ENCODE measurements around the gene BRDT.

The BRDT gene

DNA sequence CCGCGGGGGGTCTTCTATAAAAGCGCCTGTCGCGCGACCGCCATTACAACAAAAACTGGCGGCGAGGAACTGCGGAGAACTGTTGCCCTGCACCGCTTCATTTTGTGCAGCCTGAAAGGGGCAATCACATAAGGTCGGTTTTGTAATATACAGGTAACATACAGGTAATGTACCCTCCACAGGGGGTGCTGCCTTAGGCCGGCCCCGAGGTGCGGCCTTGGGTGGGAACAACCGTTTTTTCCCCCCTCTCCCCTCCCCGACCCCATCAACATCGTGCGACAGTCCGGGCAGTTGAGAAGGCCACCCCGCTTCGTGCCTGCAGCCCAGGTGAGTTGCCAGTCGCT lies at the start of gene BRDT:
BRDT (plus strand) TSS at position 46 of the 344 bp plus-strand sequence. CDS start 13,354 bp downstream, outside the sequence.
- FAIRE-seq, result no peak

DNA sequence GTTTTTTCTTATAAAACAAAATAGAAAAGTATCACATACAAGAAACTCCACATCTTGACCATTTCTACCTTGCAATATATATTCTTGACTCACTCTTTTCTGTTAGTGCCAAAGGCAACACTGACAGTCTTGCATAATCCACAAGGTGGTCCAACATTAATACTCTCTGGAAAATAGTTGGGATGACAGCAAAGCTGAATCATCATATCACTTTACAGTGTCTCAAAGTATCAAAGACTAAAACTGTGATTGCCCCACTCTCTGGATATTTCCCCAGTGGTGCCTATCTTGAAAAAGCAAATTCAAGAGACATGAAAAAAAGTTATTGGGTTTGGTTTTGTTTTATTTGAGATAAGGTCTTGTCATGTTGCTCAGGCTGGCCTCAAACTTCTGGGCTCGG lies 48.6 kb upstream of the BRDT start:
- no peak for FAIRE-seq

DNA sequence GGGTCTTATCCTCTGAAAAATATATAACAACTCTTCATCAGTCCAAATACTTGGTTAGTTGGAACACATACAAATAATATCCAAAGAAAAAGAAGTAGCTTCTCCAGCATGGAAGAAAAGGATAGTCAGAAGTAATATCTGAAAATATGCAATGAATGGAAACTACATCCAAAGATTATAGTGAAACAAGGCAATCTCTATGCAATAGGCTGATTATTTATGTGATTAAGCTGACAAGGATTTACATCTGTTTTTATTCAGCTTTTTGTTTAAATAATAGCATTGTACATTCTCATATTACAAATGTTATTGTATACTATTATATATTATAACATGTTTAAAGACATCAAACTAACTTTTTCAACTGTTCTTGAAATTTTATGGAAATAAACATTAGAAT lies 48.0 kb upstream of the BRDT start:
- FAIRE-seq, result no peak

DNA sequence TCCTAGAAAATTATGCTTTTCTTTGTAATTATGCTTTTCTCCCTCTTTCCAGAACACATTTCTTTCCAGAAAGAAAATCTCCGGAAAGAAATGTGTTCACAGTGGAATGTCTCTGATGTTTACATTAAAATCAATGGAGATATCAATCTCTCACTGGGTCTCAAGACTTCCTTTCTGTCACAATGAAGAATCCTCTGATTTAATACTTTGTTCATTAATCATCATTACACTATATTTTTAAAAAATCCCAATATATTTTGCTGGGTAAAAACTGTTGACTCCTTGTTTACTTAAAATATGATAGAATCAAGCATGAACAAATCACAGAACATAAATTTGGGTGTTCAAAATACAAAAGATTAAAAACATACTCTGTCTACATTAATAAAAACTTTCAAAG lies 36.9 kb upstream of the BRDT start:
- FAIRE-seq, result peak; percentile 33

DNA sequence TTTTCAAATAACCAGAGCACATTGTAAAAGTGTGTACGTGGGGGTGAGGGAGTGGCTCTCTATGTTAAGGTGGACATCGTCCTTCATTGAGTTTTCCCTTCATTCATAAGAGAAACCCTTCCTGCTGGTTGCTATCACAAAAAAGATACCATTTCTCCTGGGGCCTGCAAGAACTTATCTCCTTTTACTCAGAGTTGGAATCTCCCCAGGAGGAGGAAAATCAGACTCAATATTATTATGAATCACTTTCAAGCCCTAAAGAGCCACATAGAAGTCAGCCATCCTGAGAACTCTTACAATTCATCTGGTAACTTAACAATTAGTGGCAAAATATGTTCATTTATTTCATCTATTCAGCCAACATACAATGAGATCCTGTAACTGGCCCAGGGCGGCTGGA lies 36.2 kb upstream of the BRDT start:
- no peak for FAIRE-seq

DNA sequence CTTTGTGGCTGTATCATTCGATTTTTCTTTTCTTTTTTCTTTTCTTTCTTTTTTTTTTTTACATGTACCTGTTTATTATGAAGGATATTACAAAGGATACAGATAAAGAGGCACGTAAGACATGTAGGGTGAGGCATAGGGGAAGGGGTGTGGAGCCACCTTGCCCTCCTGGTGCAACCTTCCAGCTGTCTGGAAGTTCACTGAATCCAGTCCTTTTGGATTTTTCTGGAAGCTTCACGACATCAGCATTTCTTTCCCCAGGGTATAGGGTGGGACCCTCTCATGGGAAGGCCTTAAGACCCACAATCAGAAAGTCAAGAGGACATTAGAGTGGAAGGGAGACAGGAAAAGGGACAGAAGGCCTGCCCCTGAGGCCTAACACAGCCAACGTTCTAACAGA lies 33.2 kb upstream of the BRDT start:
- FAIRE-seq, result no peak

DNA sequence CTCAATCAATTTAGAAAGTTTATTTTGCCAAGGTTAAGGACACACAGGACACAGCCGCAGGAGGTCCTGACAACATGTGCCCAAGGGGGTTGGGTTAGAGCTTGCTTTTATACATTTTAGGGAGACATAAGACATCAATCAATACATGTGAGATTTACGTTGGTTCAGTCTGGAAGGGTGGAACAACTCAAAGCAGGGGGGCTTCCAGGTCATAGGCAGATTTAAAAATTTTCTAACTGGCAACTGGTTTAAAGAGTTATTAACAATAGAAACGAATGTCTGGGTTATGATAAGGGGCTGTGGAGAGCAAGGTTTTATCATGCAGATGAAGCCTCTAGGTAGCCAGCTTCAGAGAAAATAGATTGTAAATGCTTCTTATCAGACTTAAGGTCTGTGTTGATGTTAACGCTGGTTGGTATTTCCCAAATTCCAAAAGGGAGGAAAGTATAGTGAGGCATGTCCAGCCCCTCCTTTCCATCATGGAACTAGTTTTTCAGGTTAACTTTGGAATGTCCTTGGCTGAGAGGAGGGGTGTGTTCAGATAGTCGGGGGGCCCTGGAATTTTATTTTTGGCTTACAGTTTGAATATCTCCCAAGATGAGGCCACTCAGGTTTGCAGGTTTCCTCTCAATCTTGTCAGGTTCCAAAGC lies 32.3 kb upstream of the BRDT start:
- no peak for FAIRE-seq

DNA sequence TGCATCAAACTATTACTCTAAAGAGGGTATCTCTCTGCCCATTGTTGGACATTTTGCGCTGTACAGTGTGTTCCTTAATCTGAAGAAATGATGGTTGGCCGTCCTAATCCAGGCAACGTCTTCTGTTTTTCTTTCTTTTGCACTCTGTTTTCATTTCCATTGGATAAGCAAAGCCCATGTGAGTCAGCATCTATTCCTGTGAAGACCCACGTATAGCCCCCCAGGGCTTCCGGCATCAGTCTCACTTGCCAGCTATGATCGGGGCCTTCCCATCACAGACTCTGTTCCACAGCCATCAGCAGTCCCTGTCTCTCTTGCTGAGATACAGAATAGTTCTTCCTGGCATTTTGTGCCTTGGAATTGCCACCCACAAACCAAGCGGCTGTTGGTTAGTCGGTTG lies 29.2 kb upstream of the BRDT start:
- FAIRE-seq, result no peak

DNA sequence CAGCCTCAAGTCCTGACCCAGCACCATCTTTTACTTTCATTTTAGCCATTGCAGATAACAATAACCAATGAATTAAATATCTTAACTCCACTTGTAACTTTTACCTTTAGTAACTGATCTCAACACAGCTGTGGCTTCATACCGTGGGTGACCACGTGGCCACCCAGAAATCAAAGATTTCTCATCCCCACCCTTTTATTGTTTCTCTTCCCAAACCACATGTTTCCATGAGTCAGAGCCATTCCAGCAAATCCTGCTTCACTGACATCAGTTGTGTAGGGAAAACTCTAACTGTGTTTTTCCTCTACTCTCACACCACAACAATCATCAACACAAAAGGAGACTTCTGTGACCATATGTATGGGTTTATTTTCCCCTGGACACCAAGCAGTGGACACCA lies 25.1 kb upstream of the BRDT start:
- FAIRE-seq, result no peak

DNA sequence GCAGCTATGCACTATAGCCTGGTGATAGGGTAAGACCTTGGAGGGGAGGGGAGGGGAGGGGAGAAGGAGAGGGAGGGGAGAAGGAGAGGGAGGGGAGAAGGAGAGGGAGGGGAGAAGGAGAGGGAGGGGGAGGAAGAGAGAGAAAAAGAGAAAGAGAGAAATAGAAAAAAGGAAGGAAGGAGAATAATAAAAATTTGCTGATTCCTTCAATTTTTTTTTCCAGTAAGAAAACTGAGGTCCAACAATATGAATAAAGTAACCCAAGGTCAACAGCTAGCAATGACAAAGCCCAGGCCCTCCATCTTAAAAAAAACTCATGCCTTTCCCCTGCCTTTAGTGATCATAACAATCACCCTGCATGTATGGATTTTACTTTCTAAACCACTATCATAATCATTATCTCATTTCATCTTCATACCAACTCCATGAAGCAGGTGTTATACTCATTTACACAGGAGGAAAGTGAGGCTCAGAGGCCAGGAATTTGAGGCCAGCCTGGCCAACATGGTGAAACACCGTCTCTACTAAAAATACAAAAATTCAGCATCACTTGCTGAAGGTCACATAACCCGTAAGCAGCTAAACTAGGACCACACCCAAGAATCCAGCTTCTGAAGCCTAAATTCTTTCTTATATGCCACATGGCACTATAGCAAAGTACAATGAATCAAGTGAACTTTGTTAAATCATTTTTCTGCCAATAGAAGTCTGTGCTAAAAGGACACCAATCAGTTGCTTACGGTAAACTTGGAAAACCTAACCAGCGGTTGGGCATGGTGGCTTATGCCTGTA lies 23.4 kb upstream of the BRDT start:
- no peak for FAIRE-seq

DNA sequence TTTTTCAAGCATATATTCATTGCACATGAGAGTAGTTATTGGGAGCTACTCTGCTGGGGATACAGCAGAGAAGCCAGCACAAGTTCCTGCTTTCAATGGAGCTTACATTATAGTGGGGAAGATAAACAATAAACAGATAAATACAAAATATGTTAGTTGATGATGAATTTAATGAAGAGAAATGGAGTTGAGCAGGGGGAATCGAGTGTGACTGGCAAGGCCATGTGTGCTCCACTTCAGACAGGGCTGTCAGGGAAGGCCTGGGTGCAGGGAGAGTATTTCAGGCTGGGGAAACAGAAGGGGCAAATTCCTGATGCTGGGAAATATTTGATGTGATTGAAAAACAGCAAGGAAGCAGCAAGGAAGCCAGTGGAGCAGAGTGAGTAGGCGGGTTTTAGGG lies 21.2 kb upstream of the BRDT start:
- no peak for FAIRE-seq

DNA sequence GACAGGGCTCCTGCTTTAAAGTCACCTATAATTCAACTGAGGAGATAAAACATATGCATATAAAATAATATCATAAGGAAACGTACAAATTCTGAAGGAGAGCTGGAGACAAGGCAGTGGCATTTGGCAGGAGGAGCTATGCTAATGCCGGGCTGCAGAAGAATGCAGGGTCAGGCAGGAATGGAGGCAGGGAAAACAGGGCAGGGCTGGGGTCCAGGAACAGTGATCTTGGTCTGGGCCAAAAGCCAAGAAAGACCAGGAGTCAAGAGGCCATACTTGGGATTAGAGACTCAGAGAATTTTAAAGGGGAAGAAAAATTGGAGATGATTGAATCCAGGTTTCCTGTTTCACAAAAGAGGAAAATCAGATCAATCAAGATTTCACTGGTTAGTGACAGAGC lies 20.0 kb upstream of the BRDT start:
- peak; percentile 3 for FAIRE-seq

DNA sequence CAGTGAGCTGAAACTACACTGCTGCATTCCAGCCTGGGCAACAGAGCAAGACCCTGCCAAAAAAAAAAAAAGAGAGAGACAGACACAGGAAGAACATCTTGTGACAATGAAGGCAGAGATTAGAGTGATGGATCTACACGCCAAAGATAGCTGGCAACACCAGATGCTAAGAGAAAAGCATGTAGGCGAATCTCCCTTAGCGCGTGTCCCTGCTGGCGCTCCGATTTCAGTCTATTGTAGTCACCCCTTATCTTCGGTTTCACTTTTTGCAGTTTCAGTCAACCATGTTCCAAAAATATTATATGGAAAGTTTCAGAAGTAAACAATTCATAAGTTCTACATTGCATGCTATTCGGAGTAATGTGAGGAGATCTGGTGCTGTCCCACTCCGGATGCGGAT lies 11.6 kb upstream of the BRDT start:
- FAIRE-seq, result no peak

DNA sequence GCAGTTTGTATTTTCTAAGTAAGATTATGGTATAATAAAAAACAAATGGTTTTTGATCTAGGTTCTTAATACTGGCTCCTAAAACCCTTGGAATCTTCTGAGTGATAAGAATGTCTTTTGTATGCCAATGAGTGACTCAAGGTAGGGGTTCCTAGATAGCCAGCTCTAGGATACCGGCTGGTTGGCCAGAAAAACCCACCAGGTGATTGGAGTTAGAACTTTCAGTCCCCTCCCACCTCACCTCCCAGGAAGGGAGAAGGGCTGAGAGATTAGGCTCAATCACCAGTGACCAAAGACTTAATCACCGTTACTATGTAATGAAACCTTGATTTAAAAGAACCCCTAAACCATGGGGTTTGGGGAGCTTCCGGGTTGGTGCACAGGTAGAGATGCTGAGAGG lies 8.7 kb upstream of the BRDT start:
- no peak for FAIRE-seq

DNA sequence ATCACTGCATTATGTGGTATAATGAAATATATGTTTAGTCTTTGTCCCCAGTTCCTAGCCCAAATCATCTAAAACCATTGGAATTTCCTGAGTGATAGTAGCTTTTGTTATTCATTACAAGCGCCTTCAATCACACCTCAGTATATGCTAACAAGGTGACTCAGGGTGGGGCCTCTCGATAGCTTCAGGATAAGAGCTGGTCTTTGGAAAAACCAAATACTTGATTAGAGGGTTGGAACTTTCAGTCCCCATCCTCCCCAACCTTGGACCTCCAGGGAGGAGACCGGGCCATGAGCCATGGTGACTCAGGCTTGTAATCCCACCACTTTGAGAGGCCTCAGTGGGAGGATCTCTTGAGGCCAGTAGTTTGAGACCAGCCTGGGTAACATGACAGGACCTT lies 5.1 kb upstream of the BRDT start:
- no peak for FAIRE-seq

DNA sequence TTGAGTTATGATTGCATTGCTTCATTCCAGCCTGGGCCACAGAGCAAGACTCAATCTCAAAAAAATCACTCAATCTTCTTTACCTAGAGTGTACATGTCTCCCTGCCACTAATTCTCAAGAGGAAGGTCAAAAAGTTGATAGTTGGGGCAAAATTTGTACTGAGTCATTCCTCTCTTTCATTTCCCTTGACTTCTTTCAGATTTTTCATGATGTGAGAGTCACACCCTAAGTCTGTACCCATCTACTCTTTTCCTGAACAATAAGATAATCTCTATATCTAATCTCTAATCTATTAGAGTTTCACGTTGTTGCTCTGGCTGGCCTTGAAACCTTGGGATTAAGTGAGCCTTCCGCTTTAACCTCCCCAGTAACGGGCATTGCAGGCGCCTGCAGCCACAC lies 1.1 kb upstream of the BRDT start:
- FAIRE-seq, result no peak

DNA sequence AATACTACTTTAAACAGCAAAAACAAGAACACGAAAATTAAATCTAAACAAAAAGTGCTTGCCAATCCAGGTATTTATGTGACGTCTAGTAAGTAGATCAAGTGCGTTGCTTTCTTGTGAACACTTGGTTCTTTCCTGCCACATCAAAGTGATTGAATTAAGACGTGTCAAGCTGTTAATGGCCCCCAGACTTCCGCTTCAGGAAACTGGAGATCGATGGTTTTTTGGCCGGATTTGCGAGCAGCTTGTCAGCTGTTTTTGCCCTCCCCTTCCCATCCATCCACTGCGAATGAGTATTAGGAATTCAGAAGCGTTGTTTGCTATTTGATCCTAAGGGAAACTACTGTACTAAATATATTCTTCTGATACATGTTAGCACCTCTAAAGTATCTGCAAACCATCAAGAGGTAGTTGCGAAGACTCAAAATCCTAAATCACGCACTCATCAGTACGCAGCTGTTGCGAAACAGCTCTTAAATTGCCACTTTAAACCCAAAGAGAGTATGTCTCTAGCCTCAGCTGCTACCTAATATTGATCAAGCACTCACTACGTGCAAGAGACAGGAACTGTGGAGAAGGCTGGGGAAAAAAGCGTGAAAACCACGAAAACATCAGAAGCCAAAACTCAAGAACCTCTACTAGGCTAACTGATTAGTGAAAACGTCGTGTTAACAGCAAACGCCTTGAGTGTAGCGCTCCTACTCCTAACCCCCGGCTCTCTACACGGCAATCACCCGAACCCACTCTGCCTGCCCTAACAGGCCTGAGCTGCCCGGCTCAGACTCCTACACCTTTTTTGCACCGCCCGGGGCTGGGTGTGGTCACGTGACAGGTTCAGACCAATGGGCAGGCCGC lies 473 bp upstream of the BRDT start:
- FAIRE-seq, result no peak

DNA sequence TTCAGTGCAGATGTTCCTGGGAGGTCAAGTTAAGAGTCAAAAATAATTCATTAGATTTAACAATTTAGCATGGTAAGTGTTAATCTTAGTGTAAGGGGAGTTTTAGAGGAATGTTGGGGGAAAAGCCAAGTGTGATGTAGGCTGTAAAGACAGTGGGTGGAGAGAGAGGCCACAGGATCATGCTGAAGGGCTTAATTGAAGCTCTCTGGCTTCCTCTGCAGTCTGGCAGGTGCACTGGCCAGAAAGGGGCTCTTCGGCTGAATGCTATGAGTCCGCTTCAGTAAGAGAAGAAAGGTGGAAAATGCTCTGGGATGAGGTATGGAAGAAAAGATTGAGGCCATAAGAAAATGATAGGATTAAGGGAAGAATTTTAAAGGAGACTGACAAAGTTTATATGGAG lies 3.0 kb downstream of the BRDT start:
- no peak for FAIRE-seq

DNA sequence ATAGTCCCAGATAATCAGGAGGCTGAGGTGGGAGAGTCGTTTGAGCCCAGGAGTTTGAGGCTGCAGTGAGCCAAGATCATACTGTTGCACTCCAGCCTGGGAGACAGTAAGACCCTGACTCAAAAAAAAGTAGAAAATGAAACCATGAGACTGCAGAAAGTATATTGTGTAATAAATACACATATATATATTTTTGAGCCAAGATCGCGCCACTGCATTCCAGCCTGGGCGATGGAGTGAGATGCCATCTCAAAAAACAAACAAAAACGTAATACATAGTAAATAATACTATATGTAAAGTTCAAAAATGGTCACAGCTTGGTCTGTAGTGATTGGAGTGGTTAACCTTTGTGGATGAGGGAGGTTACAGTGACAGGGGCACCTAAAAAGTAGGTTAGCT lies 9.7 kb downstream of the BRDT start:
- FAIRE-seq, result no peak

DNA sequence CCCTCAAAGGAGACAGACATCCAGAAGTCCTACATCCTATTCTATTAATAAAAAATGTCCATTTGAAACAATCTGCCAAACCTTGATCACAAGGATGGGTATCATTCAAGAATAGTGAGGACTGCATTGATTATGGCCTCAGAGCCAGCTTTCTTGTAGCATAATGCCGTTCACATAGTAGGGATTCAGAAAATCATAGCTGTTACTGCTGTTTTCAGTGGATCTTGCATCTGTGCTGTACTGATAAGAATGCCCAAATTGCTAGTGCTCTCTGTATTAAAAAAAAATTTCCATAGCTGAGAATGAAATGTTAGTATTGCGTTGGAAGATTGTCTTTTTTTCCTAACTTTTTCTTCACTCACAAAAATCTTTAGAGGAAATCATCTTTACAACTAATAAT lies 19.1 kb downstream of the BRDT start:
- no peak for FAIRE-seq

DNA sequence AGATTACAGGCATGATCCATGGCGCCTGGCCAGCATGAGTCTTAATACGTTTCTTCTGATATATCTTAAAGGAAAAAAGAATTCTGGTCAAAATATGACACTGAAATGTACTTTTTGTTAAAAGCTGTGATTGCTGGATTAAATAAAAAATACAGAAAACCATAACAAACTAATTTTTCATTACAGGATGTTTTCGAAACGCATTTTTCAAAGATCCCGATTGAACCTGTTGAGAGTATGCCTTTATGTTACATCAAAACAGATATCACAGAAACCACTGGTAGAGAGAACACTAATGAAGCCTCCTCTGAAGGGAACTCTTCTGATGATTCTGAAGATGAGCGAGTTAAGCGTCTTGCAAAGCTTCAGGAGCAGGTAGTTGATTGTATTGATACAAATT lies 30.2 kb downstream of the BRDT start:
- FAIRE-seq, result no peak

DNA sequence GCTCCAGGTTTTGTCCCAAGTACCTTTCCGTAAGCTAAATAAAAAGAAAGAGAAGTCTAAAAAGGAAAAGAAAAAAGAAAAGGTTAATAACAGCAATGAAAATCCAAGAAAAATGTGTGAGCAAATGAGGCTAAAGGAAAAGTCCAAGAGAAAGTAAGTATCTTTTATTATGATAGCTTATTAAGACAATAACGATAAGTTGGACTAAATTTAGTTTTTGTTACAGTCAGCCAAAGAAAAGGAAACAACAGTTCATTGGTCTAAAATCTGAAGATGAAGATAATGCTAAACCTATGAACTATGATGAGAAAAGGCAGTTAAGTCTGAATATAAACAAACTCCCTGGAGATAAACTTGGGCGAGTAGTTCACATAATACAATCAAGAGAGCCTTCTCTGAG lies 31.5 kb downstream of the BRDT start:
- FAIRE-seq, result peak; percentile 57

DNA sequence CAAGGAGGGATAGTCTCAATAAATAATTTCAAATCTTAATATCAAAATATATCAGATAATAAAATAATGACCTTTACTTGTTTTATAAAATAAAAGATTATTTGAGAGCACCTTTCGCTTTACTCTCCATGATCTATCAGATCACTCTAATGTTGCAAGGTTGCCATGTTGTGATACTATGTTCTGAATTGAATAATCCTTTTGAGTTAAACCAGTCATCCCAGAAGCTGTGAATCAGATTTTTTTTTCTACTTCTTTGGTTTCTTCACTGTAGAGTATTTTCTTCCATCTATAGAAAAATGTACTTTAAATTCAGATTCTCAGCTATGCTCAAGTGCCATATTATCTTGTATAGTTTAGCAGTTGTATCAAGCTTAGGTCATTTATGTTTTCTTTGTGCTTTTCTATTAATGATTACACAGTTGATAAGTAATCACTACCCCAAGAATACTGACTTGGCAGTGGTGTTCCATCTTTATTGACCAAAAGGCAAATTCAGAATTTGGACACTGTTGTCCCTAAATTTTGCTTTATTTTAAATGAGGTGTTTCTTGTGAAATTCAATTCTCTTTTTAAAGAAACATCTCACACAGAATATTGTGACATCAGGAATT lies 32.9 kb downstream of the BRDT start:
- FAIRE-seq, result peak; percentile 21

DNA sequence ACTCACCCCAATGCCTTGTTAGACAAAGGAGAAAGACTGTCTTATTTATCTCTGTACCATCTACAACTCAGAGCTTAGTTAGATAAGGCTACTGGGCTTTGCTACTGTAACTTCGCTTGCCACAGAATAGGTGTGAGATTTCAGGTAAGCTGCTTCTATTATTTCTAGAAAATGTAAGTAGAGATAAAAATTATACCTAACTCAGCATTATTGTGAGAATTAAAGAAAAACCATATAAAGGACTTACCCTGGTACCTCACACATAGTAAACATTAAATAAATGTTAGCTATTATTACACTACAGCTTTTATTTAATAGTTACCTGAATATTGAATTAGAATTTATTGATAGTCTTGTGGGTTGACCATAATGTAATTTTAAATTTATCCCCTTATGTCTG lies 44.1 kb downstream of the BRDT start:
- no peak for FAIRE-seq

Measured in G401.6 (cell line).